Progenitor cell of endocrine pancreas (in vitro differentiated cells): ENCODE results near the gene NFATC2. TPM values are rescaled to one million over a fixed set of nuclear protein-coding genes. Genes with fewer than 3 reads are reported as not detected.
"Not testable (repeated sequence)": the region's sequence is repeated elsewhere in the genome, so short reads cannot be mapped to it uniquely, and the experiment has no call there.

ENCODE experiments used
- DNase-seq: peaks from one replicate; pipeline ENCODE4 v3.0.0; 2021; ENCODE audit warnings: low spot score; ENCODE audit not compliant: unreplicated experiment
- H3K27ac Mint-ChIP-seq: 2 replicates; pipeline ENCODE4 v1.8.0; 2021; ENCODE audit warnings: mild to moderate bottlenecking, moderate library complexity, mixed read lengths
- H3K27me3 Mint-ChIP-seq: 2 replicates; pipeline ENCODE4 v1.8.0; 2021; ENCODE audit warnings: mixed read lengths
- H3K36me3 Mint-ChIP-seq: 2 replicates; pipeline ENCODE4 v1.8.0; 2022; ENCODE audit warnings: mixed read lengths; ENCODE audit not compliant: insufficient read depth
- H3K4me1 Mint-ChIP-seq: 2 replicates; pipeline ENCODE4 v1.8.0; 2021; ENCODE audit warnings: low read depth, mixed read lengths
- H3K4me3 Mint-ChIP-seq: 2 replicates; pipeline ENCODE4 v1.8.0; 2021; ENCODE audit warnings: low read depth, mild to moderate bottlenecking, moderate library complexity, mixed read lengths
- H3K9me3 Mint-ChIP-seq: 2 replicates; pipeline ENCODE4 v1.8.0; 2021; ENCODE audit warnings: low read depth, mixed read lengths
- total RNA-seq: library from RNA; stranded (reverse); gene quantifications from 2 replicates; pipeline ENCODE4 v1.2.1, GENCODE V29; 2021
- TF ChIP-seq, protein P1 (sequence below): fragments of 200-600 bp; sonication (generic); IDR thresholded peaks from one replicate; pipeline ENCODE4 v1.5.0; 2021; ENCODE audit warnings: antibody characterized with exemption, mild to moderate bottlenecking; ENCODE audit not compliant: unreplicated experiment

The NFATC2 gene
- total RNA-seq, 1 donor from 2014 or later = 11.2 TPM

DNA sequence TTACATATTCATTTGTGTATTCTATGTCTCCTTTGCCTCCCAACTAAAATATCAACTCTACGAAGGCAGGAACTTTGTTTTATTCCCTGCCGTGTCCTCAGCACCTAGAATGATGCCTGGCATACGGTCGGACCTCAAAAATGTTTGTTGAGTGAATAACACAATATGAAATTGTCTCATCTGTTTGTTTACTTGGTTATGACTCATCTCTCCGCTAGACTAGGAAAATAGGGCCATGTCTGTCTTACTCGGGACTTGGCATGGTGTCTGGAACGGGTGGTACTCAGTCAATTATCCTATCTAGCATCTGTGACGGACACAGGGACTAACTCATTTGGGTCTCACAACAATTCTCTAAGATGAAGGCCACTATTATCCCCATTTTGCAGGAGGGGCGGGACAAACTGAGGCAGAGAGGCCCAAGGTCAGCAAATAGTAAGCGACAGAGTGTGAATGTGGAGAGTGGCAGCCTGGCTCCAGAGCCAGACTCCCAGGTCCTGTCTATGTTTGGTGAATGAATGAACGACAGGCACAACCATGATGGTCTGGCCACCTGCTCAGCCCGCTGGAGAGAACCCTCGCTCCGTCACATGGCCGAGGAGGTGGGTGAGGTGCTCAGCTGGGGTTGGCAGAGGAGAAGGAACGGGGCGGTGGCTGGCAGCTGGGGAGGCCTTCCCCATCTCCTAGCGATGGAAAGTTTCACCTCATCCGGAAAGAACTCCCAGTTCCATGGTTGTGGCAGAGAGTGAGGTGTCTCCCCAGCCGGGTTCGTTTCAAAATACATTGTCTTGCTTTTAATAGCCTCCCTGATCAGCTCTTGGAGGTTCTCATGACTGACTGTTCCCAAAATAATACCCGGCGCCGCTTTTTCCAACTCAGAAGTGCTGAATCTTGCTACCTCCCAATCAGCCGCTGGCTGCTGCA is 27.6 kb upstream of the NFATC2 start:
- Mint-ChIP-seq H3K27me3 (peaks cover 47% of the 10 kb centered on the region), H3K36me3 (no peaks in the 10 kb centered on the region), H3K27ac (no peak overlapping the region), H3K4me1 (no peaks in the 10 kb centered on the region), H3K9me3 (peaks cover 6% of the 10 kb centered on the region), H3K4me3 (no peak overlapping the region)
- no peak for DNase-seq
- TF ChIP-seq, protein P1, sequence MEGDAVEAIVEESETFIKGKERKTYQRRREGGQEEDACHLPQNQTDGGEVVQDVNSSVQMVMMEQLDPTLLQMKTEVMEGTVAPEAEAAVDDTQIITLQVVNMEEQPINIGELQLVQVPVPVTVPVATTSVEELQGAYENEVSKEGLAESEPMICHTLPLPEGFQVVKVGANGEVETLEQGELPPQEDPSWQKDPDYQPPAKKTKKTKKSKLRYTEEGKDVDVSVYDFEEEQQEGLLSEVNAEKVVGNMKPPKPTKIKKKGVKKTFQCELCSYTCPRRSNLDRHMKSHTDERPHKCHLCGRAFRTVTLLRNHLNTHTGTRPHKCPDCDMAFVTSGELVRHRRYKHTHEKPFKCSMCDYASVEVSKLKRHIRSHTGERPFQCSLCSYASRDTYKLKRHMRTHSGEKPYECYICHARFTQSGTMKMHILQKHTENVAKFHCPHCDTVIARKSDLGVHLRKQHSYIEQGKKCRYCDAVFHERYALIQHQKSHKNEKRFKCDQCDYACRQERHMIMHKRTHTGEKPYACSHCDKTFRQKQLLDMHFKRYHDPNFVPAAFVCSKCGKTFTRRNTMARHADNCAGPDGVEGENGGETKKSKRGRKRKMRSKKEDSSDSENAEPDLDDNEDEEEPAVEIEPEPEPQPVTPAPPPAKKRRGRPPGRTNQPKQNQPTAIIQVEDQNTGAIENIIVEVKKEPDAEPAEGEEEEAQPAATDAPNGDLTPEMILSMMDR = no peak

GRCh38 chr20:51568533-51568932 is 26.0 kb upstream of the NFATC2 start:
- peaks cover 57% of the 10 kb centered on the region for H3K27me3 Mint-ChIP-seq
- H3K36me3 Mint-ChIP-seq, H3K9me3 Mint-ChIP-seq, H3K4me3 Mint-ChIP-seq, H3K4me1 Mint-ChIP-seq, H3K27ac Mint-ChIP-seq, DNase-seq: not testable (repeated sequence)

- H3K4me1 Mint-ChIP-seq = peaks cover 9% of the 10 kb centered on the region
- TF ChIP-seq, protein P1 = no peak
- DNase-seq = no peak
- H3K9me3 Mint-ChIP-seq = peaks cover 3% of the 10 kb centered on the region
- peaks cover 66% of the 10 kb centered on the region for H3K27me3 Mint-ChIP-seq
- H3K27ac Mint-ChIP-seq = no peak overlapping the region
- no peaks in the 10 kb centered on the region for H3K36me3 Mint-ChIP-seq
- H3K4me3 Mint-ChIP-seq = no peak overlapping the region
These were observed 25.1 kb upstream of the NFATC2 start for GRCh38 chr20:51567622-51568021.

DNA sequence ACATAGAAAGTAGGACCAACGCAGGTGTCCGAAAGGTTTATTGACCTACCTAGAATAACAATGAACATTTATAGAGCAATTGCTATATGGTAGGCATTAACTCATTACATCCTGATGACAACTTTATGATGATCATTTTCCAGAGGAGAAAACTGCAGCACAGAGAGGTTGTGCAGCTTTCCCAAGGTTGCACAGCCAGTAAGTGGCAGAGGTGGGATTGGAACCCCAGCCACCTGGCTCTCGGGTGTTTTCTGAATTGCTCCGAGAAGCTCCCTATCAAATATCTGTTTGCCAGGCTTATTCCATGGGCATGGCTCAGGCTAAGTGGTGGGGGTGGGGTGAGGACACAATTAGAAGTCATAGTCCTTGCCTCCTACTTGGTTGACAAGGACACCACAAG is 24.1 kb upstream of the NFATC2 start:
- peaks cover 3% of the 10 kb centered on the region for H3K9me3 Mint-ChIP-seq
- TF ChIP-seq, protein P1 = no peak
- no peak for DNase-seq
- peaks cover 13% of the 10 kb centered on the region for H3K4me1 Mint-ChIP-seq
- peaks cover 68% of the 10 kb centered on the region for H3K27me3 Mint-ChIP-seq
- H3K27ac Mint-ChIP-seq = no peak overlapping the region
- no peaks in the 10 kb centered on the region for H3K36me3 Mint-ChIP-seq
- H3K4me3 Mint-ChIP-seq = no peak overlapping the region

DNA sequence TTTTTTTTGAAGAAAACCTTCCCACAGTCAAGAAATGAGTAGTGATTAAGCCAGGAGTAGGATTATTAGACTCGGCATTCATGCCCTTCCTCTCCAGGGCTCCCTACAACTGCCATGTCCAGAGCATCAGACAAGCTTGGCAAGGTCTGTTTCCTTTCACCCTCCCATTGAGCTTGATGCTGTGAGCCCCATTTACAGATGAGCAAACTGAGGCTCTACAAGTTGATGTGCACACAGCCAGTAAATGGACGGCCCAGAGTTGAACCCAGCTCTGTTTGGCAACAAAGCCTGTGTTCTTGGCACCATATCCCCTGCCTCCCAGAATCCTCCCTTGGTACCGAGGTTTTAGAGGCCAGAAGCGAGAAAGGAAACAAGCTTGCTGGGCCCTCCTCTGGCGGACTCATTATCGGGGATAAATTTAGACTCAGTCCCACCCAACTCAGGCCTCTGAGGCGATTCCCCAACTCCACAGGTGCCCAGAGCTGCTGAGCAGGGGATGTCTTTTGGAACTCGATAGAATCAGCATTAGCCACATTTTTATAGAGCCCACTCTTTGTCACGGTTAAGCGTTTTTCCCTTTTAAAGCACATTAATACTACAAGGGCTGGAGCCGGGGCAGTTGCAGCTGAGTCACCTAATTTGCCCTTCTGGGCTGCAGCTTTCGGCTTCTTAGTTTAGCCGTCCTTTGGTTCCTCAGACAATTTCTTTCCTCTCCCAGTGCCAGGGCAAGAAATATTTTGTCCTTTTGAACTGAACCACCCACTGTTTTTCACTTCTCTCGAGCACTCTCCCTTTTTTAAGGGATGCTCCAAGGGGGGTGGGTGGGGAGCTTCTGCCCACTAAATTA is 23.0 kb upstream of the NFATC2 start:
- H3K4me1 Mint-ChIP-seq = peaks cover 19% of the 10 kb centered on the region
- H3K4me3 Mint-ChIP-seq = no peak overlapping the region
- H3K36me3 Mint-ChIP-seq = no peaks in the 10 kb centered on the region
- peaks cover 72% of the 10 kb centered on the region for H3K27me3 Mint-ChIP-seq
- no peak overlapping the region for H3K27ac Mint-ChIP-seq
- TF ChIP-seq, protein P1 = no peak
- no peak for DNase-seq
- H3K9me3 Mint-ChIP-seq = peaks cover 3% of the 10 kb centered on the region
